Hepatocyte (in vitro differentiated cells): ENCODE results near the gene LMX1B.

Experiments used
- EZH2 ChIP-seq: fragments of 200-600 bp; sonication (generic); IDR thresholded peaks from 2 replicates; pipeline ENCODE4 v1.6.1; 2016; ENCODE audit warnings: antibody characterized with exemption, mild to moderate bottlenecking, borderline replicate concordance
- EZH2phosphoT487 ChIP-seq: fragments of 200-600 bp; sonication (generic); IDR thresholded peaks from one replicate; pipeline ENCODE4 v1.6.1; 2018; ENCODE audit warnings: antibody characterized with exemption, mild to moderate bottlenecking, low read depth, moderate library complexity; ENCODE audit not compliant: unreplicated experiment, severe bottlenecking
- TF ChIP-seq, protein P1 (sequence below): fragments of 200-600 bp; sonication (generic); IDR thresholded peaks from 2 replicates; pipeline ENCODE4 v1.5.1; 2016; ENCODE audit warnings: antibody characterized with exemption, mild to moderate bottlenecking; ENCODE audit not compliant: poor library complexity

DNA sequence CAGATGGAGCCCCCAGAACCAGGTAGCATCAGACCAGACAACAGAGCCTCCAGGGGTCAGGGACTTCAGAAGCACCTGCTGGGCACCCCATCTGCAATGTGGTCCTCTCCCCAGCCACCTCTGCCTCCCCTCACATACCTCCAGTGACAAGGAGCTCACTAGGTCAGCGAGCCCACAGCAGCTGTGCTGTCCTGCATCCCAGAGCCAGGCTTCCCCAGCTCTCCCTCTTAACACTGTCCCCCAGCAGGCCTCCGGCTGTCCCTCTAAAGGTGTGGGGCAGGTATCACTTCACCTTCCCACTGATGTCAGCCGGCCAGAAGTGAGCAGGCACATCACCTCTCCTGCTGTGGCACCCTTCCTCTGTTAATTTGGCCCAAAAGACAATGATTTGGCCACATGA is 83.6 kb downstream of the LMX1B start:
- TF ChIP-seq, protein P1, sequence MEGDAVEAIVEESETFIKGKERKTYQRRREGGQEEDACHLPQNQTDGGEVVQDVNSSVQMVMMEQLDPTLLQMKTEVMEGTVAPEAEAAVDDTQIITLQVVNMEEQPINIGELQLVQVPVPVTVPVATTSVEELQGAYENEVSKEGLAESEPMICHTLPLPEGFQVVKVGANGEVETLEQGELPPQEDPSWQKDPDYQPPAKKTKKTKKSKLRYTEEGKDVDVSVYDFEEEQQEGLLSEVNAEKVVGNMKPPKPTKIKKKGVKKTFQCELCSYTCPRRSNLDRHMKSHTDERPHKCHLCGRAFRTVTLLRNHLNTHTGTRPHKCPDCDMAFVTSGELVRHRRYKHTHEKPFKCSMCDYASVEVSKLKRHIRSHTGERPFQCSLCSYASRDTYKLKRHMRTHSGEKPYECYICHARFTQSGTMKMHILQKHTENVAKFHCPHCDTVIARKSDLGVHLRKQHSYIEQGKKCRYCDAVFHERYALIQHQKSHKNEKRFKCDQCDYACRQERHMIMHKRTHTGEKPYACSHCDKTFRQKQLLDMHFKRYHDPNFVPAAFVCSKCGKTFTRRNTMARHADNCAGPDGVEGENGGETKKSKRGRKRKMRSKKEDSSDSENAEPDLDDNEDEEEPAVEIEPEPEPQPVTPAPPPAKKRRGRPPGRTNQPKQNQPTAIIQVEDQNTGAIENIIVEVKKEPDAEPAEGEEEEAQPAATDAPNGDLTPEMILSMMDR = no peak
- no peak for TF ChIP-seq EZH2
- TF ChIP-seq EZH2phosphoT487 = no peak
